Activated naive CD4-positive, alpha-beta T cell treated with anti-CD3 and anti-CD28 coated beads, Interleukin-2, amount 50 U/mL, for 24 hours (primary cell): Measurements from ENCODE around the gene NDUFS7.
A peak's percentile ranks its signal among the peaks of the same experiment; 100 is the strongest.

ENCODE experiments used
- H3K27ac Mint-ChIP-seq: one replicate; pipeline ENCODE4 v1.8.0; 2021; ENCODE audit warnings: mild to moderate bottlenecking, mixed read lengths
- H3K27me3 Mint-ChIP-seq: one replicate; pipeline ENCODE4 v1.8.0; 2021; ENCODE audit warnings: mixed read lengths
- H3K36me3 Mint-ChIP-seq: one replicate; pipeline ENCODE4 v1.8.0; 2021; ENCODE audit warnings: mixed read lengths
- H3K4me1 Mint-ChIP-seq: one replicate; pipeline ENCODE4 v1.8.0; 2021; ENCODE audit warnings: mixed read lengths
- H3K4me3 Mint-ChIP-seq: one replicate; pipeline ENCODE4 v1.8.0; 2021; ENCODE audit warnings: mild to moderate bottlenecking, mixed read lengths
- H3K9me3 Mint-ChIP-seq: one replicate; pipeline ENCODE4 v1.8.0; 2021; ENCODE audit warnings: mixed read lengths

The NDUFS7 gene

DNA sequence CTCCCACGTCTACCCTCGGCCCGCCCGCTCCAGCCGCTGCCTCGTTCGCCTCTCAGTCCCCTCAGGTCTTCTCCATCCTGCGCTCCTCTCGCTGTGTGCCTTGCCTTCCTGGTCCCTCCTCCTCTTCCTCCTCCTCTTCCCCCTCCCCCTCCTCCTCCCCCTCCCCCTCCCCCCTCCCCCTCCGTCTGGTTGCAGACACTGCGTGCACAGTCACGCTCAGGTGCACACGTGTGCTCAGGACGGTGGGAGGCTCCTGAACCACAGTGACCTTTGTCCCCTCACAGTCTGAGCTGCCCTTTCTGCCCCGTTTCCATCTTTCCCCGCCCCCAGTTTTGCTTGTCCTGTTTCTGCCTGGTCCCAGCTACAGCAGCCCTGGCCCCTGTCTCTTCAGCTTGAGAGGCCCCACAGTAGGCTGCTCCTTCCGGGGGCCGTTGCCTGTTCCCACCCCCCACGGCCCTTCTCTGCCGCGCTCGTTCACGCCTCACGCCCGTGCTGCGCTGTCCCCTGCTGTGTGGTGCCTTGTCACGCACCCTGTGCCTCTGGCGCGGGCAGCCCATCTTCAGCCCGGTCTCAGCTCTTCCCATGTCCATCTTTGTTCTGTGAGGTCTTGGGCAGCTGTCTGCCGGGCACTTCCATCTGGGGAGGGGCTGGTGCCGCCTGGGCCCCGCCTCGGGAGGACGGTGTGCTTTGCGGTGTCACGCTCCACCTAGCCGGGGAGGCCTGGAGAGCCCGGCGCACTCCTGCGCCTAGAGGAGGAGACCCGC lies 40.7 kb downstream of the NDUFS7 start:
- Mint-ChIP-seq H3K27me3 (no peaks in the 10 kb centered on the region), H3K4me3 (no peak overlapping the region), H3K9me3 (no peaks in the 10 kb centered on the region), H3K4me1 (no peaks in the 10 kb centered on the region), H3K36me3 (peaks cover 11% of the 10 kb centered on the region), H3K27ac (no peak overlapping the region)

DNA sequence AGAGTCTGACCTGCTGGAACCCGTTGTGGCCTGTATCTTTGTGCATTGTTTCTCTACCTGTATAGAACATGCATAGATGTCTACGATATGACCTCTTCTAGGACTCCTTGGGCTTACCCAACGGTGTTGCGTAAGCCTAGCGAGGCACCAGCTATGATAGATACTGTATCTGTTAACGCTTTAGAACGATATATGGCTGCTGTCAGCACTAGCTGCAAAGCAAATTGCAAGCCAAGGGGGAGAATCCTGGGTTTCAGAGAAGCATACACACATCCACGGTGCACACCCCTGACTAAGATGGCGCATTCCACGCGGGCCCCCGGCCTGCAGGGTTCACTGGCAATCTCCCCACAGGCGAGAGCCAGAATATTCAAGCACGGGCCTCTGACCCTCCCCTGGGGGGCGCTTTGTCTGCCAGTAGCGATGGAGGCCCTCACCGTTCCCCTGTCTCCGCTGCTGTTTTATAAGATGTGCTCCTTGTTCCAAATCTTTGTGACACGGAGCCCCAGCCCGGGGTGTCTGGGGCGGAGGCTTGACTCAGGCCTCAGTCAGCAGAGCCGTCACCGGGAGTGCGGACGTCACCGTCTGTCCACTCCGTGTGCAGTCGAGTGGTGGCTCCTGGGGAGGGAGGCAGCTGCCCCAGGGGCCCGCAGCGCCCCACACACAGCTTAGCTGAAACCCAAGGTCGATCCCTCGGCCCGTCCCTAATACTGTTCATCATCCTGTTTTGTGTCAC lies 41.6 kb downstream of the NDUFS7 start:
- H3K27ac Mint-ChIP-seq: peak overlapping the region; percentile 46
- H3K36me3 Mint-ChIP-seq: peaks cover 7% of the 10 kb centered on the region
- H3K9me3 Mint-ChIP-seq: no peaks in the 10 kb centered on the region
- no peaks in the 10 kb centered on the region for H3K27me3 Mint-ChIP-seq
- no peaks in the 10 kb centered on the region for H3K4me1 Mint-ChIP-seq
- H3K4me3 Mint-ChIP-seq: no peak overlapping the region

DNA sequence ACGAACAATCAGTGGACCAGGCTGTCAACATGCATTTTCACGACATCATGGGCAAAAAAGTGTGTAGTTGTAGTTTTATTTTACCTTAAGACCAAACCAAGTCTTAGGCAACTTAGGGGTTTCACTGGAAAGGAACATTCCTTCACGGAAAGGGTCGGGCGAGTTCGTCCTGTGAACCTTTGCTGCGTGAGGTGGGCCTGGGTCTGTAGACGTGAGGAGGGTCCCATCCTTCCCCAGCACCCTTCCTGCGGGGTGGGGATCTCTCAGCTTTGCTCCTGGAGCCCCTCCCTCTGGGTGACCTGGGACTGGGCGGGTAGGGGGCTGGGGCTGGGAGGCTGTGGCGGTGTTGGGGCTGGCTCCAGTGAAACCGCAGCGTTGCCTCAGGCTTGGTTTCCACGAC lies 42.2 kb downstream of the NDUFS7 start:
- H3K9me3 Mint-ChIP-seq: no peaks in the 10 kb centered on the region
- H3K36me3 Mint-ChIP-seq: peaks cover 7% of the 10 kb centered on the region
- H3K27ac Mint-ChIP-seq: peak overlapping the region; percentile 46
- H3K27me3 Mint-ChIP-seq: no peaks in the 10 kb centered on the region
- no peak overlapping the region for H3K4me3 Mint-ChIP-seq
- no peaks in the 10 kb centered on the region for H3K4me1 Mint-ChIP-seq

DNA sequence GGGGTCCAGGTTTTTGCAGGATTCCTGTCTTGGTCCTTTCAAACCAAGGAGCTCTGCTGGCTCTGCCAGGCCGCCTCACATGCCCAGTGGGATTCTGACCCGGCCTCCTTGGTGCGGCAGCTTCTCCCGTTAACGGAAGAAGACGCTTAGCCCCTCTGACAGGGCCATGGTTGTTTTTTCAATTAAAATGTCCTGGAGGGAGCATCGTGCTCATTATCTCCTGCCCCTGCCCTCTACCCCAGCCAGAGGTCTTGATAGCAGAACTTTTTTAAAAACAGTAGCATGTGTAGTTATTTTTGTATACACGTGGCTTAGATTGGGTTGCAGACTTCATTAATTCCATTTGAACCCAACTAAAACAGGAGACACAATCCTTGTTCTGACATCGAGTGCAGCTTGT lies 43.0 kb downstream of the NDUFS7 start:
- Mint-ChIP-seq H3K9me3 (no peaks in the 10 kb centered on the region), H3K27ac (no peak overlapping the region), H3K4me3 (no peak overlapping the region), H3K27me3 (no peaks in the 10 kb centered on the region), H3K36me3 (peaks cover 7% of the 10 kb centered on the region), H3K4me1 (no peaks in the 10 kb centered on the region)

DNA sequence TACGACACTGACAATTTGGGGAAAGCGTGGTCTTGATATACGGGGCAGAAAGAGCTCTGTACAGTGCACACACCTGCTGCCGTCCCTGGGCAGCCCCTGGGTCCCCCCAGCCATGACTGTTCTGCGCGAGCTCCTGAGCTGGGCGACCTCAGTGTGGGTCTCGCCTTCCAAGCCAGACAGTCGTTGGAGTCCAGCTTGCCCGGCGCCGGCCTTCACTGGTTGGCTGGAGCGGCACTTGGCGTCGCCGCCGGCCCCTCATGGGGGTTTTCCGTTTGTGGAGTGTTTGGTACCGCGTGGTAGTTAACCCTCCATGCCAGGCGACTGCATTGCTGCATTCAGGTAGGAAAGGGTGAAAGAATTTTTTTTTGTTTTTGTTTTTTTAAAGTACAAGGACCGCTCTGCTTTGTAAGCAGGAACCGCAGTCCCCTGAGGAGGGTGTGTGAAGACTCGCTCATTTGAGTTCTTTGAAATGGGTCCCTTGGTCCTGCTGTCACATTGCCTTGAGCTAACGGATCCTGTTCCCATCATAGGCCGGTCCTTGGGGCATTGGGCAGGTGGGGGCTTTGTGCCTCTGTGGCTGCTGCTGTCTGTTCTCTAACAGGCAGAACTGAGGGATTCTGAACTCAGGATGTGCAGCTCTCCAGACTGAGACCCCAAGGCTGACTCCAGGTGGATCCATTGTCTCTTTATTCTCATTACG lies 43.7 kb downstream of the NDUFS7 start:
- Mint-ChIP-seq H3K4me3 (no peak overlapping the region), H3K27me3 (no peaks in the 10 kb centered on the region), H3K36me3 (peaks cover 7% of the 10 kb centered on the region), H3K9me3 (no peaks in the 10 kb centered on the region), H3K27ac (no peak overlapping the region), H3K4me1 (no peaks in the 10 kb centered on the region)

DNA sequence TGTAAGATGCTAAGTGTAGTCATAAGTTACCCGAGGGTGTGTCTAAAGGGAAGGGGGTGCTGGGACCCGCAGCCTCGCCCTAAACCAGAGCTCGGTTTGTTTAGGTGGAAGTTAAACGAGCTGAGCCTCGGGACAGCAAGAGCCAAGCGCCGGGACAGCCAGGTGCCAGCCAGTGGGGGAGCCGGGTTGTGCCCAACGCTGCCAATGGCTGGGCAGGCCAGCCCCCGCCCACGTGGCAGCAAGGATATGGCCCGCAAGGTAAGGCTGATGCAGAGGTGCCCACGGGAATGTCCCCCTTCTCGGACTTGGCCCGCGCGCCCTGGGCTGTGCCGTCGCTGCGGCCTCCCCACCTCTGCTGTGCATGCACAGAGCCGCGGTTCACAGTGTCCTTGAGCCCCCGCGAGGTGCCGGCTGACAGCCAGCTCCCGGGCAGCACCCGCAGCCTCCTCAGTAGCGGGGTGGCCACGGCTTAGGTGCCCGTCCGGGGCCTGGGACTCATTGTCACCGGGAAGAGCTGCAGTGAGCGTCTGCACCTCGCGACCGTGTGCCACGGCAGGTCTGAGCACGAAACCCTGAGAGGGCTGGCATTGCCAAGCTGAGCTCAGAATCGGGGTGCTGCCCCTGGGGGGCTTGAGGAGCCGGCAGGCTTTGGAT lies 45.2 kb downstream of the NDUFS7 start:
- Mint-ChIP-seq H3K4me3 (no peak overlapping the region), H3K36me3 (peaks cover 4% of the 10 kb centered on the region), H3K4me1 (no peaks in the 10 kb centered on the region), H3K9me3 (no peaks in the 10 kb centered on the region), H3K27ac (no peak overlapping the region), H3K27me3 (no peaks in the 10 kb centered on the region)

DNA sequence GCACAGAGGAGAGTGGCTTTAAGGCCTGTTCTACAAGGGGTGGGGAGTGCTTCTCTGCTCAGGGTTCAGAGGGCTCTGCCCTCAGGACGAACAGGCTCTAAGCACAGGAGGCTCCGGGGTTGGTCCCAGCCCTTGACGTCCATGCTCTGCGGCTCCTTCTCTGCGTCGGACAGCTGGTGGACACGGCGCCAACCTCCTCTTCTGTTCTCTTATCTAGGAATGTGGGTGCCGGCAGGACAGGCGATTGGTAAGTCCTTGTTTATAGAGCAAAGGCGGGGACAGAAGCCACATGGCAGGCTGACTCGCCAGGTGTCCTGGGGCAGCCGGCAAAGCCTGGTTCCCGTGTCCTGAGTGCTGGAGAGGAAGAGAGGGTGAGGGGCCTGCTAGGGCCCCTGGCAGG lies 46.0 kb downstream of the NDUFS7 start:
- Mint-ChIP-seq H3K4me3 (no peak overlapping the region), H3K27ac (no peak overlapping the region), H3K9me3 (no peaks in the 10 kb centered on the region), H3K4me1 (no peaks in the 10 kb centered on the region), H3K27me3 (no peaks in the 10 kb centered on the region), H3K36me3 (peaks cover 3% of the 10 kb centered on the region)

DNA sequence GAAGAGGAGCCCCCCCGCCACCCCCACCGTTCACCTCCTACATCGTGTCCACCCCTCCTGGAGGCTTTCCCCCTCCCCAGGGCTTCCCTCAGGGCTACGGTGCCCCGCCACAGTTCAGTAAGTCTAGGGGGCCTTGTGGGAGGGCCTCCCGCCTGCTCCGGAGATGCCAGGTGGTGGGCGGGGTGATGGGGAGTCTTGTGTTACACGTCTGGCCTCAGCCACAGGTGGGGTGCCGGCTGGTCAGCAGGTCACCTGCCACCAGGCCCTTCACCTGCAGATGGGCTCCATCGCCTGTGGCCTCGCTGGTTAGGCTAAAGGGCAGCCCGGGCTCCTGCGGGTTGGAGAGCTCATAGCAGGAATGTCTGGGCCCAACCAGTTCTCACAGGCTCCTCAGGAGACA lies 46.5 kb downstream of the NDUFS7 start:
- H3K36me3 Mint-ChIP-seq: no peaks in the 10 kb centered on the region
- no peak overlapping the region for H3K4me3 Mint-ChIP-seq
- no peak overlapping the region for H3K27ac Mint-ChIP-seq
- no peaks in the 10 kb centered on the region for H3K27me3 Mint-ChIP-seq
- no peaks in the 10 kb centered on the region for H3K4me1 Mint-ChIP-seq
- no peaks in the 10 kb centered on the region for H3K9me3 Mint-ChIP-seq

DNA sequence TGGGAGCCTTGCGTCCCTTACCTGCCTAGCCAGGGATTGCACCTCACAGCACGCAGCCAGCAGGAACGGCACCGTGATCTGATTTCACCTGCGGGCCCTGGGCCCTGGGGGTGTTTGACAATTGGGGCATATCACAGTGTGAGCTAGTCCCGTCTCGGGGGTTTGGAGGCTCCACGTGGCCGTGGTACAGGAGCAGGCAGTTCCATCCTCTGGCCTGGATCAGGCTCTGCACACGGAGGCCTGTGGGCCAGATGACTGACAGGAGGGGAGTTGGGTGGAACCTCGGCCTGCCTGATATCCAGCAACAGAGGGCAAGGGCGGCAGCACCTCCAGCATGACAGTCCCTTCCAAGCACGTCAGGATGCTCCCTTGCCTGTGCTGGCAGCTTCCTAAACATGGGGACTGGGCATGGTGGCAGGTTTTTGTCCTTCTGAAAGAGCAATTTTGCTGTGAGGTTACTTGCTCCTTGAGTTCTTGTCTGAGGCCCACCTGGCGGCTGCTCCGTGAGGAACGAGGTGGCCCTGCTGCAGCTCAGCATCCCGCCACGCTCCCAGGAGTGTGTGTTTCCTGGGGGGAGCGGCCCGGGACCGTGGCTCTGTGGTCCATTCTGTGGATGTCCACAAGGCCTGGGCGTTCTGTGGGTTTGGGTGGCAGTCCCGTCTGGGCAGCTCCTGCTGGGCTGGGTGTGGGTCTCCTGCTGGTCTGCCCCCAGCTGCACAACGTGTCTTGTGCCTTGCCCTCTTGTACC lies 48.2 kb downstream of the NDUFS7 start:
- H3K4me3 Mint-ChIP-seq: no peak overlapping the region
- no peak overlapping the region for H3K27ac Mint-ChIP-seq
- H3K4me1 Mint-ChIP-seq: no peaks in the 10 kb centered on the region
- no peaks in the 10 kb centered on the region for H3K27me3 Mint-ChIP-seq
- H3K36me3 Mint-ChIP-seq: no peaks in the 10 kb centered on the region
- no peaks in the 10 kb centered on the region for H3K9me3 Mint-ChIP-seq

DNA sequence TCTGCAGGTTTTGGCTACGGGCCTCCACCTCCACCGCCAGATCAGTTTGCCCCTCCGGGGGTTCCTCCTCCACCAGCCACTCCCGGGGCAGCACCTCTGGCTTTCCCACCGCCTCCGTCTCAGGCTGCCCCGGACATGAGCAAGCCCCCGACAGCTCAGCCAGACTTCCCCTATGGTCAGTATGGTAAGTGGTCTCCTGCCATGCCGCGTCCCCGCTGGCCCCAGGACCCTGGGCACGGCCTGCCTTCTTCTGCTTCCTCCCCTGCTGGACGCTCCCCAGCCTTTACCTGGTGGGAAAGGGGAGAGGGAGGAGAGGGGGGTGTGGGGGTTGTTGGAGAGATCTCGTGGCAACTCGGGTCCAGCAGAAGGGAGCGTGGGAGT lies 48.8 kb downstream of the NDUFS7 start:
- no peak overlapping the region for H3K4me3 Mint-ChIP-seq
- no peaks in the 10 kb centered on the region for H3K4me1 Mint-ChIP-seq
- no peaks in the 10 kb centered on the region for H3K36me3 Mint-ChIP-seq
- no peak overlapping the region for H3K27ac Mint-ChIP-seq
- H3K27me3 Mint-ChIP-seq: no peaks in the 10 kb centered on the region
- H3K9me3 Mint-ChIP-seq: no peaks in the 10 kb centered on the region

DNA sequence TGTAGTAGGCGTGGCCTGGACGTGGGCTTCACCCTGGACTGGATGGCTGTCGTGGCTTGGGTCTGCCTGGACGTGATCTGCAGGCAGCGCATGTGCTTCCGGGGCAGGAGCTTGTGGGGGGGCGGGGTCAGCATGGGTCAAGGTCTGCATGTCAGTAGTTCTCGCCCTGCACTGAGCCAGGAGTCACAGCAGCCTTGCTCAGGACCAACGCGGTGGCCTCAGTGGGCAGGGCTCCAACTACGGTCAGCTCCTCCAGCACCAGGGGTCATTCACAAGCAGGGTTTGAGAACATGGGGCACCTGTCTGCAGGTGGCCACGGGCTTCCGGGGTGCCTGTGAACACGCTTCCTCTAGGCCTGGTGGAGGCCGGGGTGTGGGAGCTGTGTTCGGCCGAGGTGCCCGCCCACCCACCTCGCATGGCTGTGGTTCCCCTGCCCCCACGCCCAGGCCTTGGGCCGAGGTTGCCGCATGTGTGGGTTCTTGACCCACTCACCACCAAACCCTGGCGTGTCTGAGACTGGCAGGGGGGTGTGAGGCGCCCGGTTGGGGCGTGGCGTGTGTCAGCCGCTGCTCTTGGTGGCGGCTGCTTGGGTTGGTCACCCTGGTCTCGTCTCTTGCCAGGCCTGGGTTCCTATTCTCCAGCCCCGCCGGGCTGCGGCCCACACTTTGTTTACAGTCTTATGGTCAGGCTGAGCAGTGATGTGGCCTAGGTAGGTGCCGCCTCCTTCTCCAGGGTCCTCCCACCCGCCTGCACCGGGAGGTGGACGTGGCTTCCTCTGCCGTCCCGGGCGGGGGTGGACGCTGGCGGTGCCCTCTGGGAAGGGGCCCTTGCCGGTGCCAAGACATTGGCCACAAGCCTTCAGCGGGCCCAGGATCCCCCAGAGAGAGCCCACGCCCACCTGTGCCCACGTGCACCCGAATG lies 49.7 kb downstream of the NDUFS7 start:
- Mint-ChIP-seq H3K4me3 (no peak overlapping the region), H3K36me3 (peaks cover 3% of the 10 kb centered on the region), H3K9me3 (no peaks in the 10 kb centered on the region), H3K4me1 (peaks cover 7% of the 10 kb centered on the region), H3K27me3 (no peaks in the 10 kb centered on the region), H3K27ac (no peak overlapping the region)

DNA sequence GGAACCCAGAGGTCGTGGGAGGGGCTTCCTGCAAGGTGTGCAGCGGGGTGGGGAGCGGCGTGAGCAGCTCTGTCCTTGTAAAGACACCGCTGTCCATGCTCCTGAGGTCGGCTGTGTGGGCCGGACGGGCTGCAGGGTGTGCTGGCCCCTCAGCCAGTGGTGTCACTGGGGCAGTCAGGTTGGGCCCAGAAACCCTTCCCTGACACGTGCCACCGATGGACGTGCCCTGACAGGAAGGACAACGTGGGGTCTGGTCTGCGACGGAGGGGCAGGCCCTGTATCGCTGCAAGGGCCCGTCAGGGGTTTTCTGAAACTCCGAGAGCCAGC lies 50.3 kb downstream of the NDUFS7 start:
- H3K27me3 Mint-ChIP-seq: no peaks in the 10 kb centered on the region
- peaks cover 7% of the 10 kb centered on the region for H3K4me1 Mint-ChIP-seq
- H3K27ac Mint-ChIP-seq: no peak overlapping the region
- H3K4me3 Mint-ChIP-seq: no peak overlapping the region
- H3K36me3 Mint-ChIP-seq: peaks cover 3% of the 10 kb centered on the region
- H3K9me3 Mint-ChIP-seq: no peaks in the 10 kb centered on the region

DNA sequence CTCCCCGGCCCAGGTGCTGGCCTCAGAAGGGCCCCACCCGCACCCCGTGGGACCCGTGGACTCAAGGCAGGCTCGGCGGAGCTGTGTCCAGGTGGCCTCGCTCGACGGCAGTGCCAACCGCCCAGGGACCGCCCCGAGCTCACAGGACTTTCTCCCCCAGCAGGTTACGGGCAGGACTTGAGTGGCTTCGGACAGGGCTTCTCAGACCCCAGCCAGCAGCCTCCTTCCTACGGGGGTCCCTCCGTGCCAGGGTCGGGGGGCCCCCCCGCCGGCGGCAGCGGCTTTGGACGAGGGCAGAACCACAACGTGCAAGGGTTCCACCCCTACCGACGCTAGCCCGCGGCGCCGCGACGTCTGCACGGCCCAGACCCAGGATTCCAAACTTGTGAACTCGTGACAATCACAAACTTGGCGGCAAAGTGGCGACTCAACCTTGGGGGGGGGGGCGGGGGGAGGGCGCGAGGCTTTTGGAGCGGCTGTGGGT lies 50.9 kb downstream of the NDUFS7 start:
- H3K27ac Mint-ChIP-seq: no peak overlapping the region
- H3K4me1 Mint-ChIP-seq: peaks cover 7% of the 10 kb centered on the region
- H3K9me3 Mint-ChIP-seq: no peaks in the 10 kb centered on the region
- no peaks in the 10 kb centered on the region for H3K27me3 Mint-ChIP-seq
- peaks cover 5% of the 10 kb centered on the region for H3K36me3 Mint-ChIP-seq
- H3K4me3 Mint-ChIP-seq: no peak overlapping the region

DNA sequence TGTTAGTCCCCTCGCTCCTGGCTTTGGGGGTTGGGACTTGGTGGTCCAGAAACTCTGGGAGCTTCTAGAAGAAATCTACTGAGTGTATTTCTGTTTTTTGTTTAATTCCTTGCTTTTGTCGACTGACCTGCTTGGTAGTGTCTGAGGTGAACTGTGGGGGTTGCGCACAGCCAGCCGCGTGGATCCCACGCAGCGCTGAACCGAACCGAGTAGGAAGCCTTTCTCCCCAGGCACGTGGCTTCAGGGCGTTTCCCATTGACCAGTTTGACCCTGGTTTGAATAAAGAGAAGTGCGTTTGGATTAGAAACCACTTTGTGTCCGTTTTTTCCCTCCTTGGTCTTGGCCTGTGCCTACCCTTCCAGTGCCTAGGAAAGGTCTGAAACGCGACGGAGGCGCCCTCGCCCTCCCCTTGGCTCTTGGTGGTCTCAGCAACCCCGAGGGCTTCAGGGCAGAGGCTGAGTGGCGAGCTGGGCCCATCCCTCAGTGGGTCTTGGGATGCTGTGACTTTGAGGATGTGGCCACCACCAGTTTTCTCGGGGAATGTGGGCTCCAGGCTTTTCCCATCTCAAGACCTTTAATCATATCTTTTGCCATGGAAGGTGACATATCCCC lies 51.8 kb downstream of the NDUFS7 start:
- no peaks in the 10 kb centered on the region for H3K27me3 Mint-ChIP-seq
- peaks cover 8% of the 10 kb centered on the region for H3K36me3 Mint-ChIP-seq
- H3K27ac Mint-ChIP-seq: no peak overlapping the region
- peaks cover 11% of the 10 kb centered on the region for H3K4me1 Mint-ChIP-seq
- H3K9me3 Mint-ChIP-seq: no peaks in the 10 kb centered on the region
- H3K4me3 Mint-ChIP-seq: no peak overlapping the region
